Activated naive CD8-positive, alpha-beta T cell treated with anti-CD3 and anti-CD28 coated beads, Interleukin-2, amount 50 U/mL, for 24 hours (primary cell): ENCODE results near the gene FCSK.

Experiments
- ATAC-seq: fragments of 150-1000 bp; cut with Tn5 transposase; one replicate; pipeline ENCODE4 v1.10.0; 2021
- DNase-seq: peaks from one replicate; pipeline ENCODE4 v3.0.0; 2021
- H3K27ac Mint-ChIP-seq: one replicate; pipeline ENCODE4 v1.8.0; 2021; ENCODE audit warnings: mild to moderate bottlenecking, mixed read lengths
- H3K27me3 Mint-ChIP-seq: one replicate; pipeline ENCODE4 v1.8.0; 2021; ENCODE audit warnings: mixed read lengths
- H3K36me3 Mint-ChIP-seq: one replicate; pipeline ENCODE4 v1.8.0; 2021; ENCODE audit warnings: low read depth, mixed read lengths
- H3K4me1 Mint-ChIP-seq: one replicate; pipeline ENCODE4 v1.8.0; 2021; ENCODE audit warnings: mixed read lengths
- H3K4me3 Mint-ChIP-seq: one replicate; pipeline ENCODE4 v1.8.0; 2021; ENCODE audit warnings: mild to moderate bottlenecking, moderate library complexity, mixed read lengths
- H3K9me3 Mint-ChIP-seq: one replicate; pipeline ENCODE4 v1.8.0; 2021; ENCODE audit warnings: mixed read lengths

Gene FCSK

DNA sequence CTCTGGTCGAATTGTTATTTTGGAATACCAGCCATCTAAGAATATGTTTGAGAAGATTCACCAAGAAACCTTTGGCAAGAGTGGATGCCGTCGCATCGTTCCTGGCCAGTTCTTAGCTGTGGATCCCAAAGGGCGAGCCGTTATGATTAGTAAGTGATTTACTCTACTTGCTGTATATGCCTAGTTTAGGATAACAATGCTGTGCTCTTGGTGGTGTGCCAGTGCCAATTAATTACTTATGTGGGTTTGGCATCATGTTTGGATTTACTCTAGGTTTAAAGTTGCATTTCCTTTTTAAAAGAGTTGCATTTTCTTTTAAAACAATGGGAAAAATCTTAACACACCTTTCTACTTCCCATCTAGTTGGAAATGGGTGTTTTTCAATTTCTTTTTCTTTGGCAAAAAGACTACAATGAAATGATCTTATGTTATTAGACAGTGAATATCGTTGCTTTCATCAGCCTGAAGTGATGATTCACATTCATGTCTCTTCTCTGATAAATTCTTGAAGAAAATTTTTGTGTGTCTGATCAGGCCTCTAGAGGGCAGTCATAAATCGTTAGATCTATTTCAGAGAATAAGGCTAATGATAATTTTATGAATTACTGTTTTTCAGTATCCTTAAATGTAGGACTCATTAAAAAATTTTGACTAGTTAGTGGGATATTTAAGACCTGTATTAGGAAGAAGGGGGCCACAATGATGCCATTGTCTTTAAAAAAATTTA lies 74.8 kb downstream of the FCSK start:
- DNase-seq = no peak
- peak overlapping the region; percentile 61 for H3K4me3 Mint-ChIP-seq
- no peaks in the 10 kb centered on the region for H3K27me3 Mint-ChIP-seq
- peaks cover 50% of the 10 kb centered on the region for H3K4me1 Mint-ChIP-seq
- peaks cover 82% of the 10 kb centered on the region for H3K36me3 Mint-ChIP-seq
- H3K9me3 Mint-ChIP-seq = no peaks in the 10 kb centered on the region
- no peak for ATAC-seq
- H3K27ac Mint-ChIP-seq = peak overlapping the region; percentile 68
